HG02981 (cell line): ENCODE data around the gene SH2D5.

Source experiments
- ATAC-seq: cut with Tn5 transposase; IDR thresholded peaks from one replicate; pipeline ENCODE4 v1.9.1; 2021; ENCODE audit warnings: mild to moderate bottlenecking, moderate library complexity; ENCODE audit not compliant: unreplicated experiment

Gene SH2D5

DNA sequence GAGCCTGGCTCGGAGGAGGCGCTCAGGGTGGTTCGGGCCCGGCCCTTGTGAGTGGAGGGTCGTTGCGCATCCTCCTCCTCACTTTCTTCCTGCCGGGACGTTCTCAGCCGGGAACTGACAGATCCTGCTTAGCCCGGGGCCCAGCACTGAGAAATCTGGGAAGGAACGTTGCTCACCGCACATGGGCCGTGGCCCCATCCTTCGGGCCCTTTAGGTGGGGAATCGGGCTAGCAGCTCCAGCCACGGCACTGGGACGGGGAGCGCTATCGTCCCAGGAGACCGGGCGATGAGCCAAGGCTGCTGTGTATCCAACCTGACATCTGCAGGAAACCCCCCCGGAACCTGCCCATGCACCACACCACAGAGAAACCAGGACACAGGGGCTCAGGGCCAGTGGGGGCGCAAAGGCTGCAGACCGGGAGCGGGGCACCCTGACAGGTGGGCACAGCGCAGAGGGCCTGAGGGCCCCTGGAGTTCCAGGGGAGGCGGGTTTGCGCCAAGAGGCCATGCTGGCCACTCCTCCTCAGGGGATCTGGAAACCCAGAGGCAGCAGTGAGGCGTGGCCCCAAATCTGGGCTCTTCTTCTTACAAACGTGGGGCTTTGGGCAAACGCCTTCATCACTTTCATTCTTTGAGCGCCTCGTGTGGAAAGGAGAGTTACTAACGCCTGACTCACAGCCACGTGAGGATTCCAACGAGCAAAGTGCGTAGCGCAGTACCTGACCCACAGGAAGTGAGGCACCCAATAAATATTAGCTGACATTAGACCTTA, at the start of gene SH2D5:
TSS of gene SH2D5 (minus strand) at position 116 of the 772 bp plus-strand sequence. CDS start 4,659 bp downstream, outside the sequence.
- peak; percentile 58 for ATAC-seq

DNA sequence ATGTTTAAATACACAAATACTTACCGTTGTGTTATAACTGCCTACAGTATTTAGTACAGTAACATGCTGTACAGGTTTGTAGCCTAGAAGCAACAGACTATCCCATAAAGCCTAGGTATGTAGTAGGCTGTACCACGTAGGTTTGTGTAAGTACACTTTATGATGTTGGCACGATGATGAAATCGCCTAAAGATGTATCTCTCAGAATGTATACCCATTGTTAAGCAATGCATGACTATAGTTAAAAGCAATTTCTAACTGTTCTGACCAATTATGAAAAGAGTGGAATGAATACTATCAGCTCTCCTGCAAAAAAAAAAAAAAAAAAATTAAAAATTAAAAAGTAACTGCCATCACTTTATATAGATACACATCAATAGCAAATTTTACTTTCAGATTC, 43.2 kb upstream of the SH2D5 start:
- no peak for ATAC-seq

DNA sequence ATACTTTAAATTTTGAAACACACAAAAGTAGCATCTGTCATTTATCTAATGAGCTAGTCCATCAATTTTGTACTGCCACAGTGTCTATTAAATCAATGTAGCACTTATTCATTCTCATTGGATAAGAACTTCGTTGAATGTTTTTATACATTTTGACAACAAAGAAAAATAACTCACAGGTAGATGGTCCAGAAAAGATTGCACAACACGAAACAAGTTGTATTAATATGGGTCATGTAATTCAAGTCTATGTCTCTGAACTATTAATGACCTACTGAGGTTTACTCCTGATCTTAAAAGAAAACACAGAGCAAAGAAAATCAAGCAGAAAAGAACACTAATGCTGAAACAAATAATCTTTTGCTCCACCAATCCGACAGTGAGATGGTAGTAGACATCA, 39.3 kb upstream of the SH2D5 start:
- no peak for ATAC-seq

DNA sequence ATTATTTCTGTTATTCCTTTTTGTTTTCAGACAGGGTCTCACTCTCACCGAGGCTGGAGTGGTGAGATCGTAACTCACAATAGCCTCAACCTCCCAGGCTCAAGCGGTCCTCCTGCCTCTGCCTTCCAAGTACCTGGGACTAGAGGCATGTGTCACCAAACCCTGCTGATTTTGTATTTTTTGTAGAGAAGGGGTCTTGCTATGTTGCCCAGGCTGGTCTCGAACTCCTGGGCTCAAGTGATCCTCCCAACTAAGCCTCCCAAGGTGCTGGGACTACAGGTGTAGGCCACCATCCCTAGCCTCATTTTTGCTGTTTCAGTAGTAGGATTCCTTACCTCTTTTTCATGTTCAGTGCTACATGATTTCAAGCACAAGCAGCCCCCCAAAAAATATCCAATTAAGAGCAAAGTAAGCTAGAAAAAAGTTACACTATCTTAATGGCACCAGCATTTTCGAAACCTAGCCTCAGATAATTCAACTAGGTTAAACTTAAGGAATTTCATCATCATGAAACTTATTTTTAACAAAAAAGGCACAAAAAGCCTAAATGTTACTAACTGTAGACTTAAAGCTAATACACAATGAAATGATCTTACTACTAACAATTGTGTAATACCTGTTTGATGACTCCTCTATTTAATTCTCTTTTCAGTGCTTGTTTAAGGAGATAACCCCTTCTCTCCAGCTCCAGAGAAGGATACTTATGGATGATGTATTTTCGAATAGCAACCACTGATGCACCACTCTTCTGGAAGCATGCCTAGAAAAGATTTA, 38.0 kb upstream of the SH2D5 start:
- no peak for ATAC-seq

DNA sequence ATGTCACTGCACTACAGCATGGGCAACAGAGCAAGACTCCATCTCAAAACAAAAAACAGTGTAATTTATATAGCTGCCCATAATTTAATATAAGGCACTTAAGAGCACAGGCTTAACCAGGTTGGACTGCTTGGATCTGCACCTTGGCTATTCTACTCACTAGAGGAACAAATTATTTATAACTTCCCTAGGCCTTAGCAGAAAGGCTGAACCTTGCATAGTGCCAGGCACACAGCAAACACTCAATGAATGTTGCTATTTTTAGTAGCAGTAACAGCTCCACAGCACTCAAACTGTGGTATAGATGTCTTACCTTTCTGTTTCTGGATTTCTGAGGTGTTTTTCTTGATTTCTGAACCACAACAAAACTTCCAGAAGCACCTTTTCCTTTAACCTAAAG, 34.8 kb upstream of the SH2D5 start:
- ATAC-seq = no peak

DNA sequence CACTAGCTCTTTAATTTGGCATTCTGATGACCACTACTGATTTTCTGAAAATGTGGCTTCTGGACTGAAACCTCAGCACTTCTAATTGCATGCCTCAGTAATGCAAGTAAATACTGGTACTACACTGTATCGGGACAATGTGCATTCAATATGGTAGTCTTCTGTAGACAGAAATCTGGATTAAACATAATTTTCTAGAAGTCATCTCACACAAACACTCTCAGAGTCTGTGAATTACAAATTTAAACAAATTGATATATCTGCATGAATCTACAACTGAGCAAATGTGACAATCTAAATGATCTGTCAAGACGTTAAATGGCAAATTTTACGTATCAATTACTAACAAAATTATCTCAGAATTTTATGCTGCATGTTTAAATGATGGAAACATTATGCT, 30.9 kb upstream of the SH2D5 start:
- ATAC-seq = no peak

DNA sequence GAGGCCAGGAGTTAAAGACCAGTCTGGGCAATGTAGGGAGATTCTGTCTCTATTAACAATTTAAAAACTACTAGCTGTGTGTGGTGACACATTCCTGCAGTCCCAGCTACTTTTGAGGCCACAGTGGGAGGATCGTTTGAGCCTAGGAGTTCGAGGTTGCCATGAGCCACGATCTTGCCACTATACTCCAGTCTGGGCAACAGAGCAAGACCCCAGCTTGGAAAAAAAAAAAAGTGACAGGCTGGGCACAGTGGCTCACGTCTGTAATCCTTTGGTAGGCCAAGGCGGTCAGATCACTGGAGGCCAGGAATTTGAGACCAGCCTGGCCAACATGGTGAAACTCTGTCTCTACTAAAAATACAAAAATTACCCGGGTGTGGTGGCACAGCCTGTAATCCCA, 27.8 kb upstream of the SH2D5 start:
- ATAC-seq = no peak

DNA sequence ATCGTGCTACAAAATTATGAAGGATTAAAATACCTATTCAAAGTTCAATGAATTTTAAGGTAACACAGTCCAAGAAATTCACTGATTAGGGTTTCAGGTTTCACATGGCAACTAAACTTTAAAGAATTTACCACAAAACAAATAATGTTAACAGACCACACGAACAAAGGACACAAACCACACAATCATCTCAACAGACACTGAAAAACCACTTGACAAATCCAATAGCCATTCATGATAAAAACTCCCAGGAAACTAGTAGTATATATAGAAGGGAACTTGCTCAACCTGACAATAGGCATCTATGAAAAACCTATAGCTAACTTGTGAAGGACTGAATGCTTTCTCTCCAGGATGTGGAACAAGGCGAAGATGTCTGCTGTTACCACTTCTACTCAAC, 21.1 kb upstream of the SH2D5 start:
- ATAC-seq = no peak

DNA sequence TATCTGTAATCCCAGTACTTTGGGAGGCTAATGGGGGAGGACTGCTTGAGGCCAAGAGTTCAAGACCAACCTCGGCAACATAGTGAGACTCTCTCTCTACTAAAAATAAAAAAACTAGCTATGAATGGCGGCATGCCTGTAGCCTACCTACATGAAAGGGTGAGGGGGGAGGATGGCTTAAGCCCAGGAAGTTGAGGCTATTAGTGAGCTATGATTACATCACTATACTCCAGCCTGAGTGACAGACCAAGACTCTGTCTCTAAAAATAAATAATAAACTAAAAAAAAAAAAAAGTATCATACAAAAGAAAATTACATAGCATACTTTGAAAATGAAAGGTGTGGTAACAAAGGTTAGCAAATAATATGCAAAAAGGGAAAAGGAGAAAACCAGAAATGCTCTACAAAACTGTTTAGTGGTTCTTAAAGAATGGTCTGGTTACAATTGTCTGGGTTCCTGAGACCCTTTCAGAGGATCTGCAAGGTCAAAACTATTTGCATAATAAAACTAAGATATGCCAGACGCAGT, 19.0 kb upstream of the SH2D5 start:
- ATAC-seq = no peak

DNA sequence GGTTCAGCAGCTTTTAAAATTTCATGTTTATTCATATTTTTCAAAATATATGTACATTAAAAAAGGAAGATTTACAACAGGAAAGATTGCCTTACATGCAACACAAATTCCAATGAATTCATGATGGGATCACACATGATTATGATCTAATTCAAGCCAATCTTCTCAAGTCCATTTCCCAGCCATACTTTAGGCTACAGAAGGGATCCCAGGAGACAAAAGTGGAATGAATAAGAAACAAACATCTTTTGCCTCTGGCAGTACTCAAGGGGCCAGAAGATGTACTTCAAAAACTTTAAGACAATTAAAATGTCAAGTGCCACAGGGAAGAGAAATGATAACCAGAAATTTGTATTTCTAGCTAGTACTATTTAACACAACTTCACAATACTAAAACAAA, 10.2 kb upstream of the SH2D5 start:
- ATAC-seq = no peak

DNA sequence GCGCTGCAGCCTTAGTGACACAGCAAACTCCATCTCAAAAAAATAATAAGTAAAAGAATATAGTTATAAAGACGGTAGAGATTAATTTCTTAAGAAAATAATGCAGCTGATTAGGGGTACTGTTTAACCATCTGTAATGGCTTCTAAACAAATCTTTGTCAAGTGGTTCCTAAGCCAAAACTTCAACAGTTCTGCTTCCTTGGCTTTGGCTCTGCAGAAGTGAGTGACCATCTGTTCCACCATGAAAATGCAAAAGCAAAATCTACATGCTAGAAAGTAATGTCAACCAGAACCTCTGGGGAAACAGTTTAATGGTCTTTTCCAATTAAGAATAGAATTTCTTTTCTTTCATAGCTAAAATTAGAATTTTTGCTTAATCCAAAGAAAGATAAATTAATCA, 8.3 kb upstream of the SH2D5 start:
- ATAC-seq = no peak

DNA sequence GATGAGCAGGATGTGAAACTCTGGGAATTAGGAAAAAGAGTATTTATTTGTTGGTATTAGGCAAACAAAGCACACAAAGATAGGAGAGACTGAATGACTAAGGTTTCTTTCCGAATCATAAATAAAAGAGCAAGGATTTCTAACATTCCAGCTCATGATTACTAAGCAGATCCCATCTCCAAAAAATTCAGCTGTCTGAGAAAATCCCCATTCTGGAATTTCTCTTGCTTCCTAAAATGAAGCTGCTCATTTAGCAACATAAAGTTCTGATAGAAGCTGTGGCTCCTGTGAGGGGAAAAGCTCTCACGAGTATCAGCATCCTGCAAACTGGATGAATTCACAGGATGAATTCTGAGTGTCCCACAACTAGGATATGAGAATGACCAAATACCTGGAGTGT, 6.7 kb upstream of the SH2D5 start:
- no peak for ATAC-seq

DNA sequence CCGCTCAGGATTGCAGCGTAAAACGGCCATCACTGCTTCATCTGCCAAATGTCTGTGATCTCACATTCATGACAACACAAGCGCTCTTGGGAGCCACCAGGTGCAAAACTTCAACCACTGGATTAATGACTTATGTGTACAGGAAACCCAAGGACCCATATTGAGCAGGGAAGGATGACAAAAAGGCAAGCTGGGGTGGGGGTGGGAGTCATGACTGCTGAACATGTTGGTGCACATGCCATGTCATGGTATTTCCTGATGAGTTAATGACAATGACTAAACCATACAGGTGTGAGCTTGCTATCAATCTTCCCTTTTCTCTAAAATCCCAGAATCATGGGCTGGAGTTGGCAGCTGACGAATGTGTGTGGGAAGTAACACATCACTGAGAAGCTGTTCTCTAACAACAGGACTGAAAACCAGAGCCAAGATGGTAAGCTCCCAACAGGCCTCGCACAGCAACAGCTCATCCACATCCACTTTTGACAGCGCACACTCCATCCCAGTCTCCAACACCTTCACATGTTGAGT, 3.1 kb upstream of the SH2D5 start:
- ATAC-seq = no peak

DNA sequence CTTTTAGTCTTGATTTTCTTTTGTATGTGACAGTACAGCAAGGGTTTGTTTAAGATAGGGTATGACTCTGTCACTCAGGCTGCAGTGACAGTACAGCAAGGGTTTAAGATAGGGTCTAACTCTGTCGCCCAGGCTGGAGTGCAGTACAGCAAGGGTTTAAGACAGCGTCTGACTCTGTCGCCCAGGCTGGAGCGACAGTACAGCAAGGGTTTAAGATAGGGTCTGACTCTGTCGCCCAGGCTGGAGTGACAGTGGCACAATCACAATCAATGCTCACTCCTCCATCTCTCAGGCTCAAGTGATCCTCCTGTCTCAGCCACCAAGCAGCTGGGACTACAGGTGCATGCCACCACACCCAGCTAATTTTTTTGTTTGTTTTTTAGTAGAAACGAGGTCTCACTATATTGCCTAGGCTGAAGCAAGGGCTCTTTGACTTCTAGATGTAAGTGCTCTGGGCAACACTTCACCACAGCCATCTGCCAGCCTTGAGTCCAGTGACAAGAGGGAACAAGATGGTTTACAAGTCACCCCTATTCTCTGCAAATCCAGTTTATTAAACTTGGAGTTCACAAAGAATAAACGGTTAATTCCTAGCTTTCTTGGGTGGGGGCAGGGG, 965 bp upstream of the SH2D5 start:
- no peak for ATAC-seq

DNA sequence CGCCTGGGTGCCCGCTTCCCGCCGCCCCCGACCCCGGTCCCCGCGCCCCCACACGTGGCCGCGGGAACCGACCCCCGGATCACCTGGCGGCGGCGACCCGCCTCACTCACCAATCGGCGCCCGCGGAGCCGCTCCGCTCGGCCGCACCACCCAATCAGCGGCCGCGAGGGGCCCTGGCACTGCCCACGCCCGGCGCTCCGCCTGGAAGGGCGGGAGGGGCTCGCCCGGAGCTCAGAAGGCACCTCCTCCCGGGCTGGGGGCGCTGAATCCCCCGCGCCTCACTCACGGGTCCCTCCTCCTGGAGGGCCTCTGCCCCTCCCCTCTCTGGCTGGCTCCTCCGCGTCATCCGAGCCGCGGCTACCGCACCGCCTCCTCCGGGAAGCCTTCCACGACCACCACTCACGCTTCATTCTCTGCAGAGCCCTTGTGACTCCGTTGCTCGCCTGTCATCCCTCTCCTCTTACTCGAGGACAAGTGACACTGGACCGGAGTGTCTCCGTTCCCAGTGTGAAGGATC, 374 bp downstream of the SH2D5 start:
- ATAC-seq = peak; percentile 47

DNA sequence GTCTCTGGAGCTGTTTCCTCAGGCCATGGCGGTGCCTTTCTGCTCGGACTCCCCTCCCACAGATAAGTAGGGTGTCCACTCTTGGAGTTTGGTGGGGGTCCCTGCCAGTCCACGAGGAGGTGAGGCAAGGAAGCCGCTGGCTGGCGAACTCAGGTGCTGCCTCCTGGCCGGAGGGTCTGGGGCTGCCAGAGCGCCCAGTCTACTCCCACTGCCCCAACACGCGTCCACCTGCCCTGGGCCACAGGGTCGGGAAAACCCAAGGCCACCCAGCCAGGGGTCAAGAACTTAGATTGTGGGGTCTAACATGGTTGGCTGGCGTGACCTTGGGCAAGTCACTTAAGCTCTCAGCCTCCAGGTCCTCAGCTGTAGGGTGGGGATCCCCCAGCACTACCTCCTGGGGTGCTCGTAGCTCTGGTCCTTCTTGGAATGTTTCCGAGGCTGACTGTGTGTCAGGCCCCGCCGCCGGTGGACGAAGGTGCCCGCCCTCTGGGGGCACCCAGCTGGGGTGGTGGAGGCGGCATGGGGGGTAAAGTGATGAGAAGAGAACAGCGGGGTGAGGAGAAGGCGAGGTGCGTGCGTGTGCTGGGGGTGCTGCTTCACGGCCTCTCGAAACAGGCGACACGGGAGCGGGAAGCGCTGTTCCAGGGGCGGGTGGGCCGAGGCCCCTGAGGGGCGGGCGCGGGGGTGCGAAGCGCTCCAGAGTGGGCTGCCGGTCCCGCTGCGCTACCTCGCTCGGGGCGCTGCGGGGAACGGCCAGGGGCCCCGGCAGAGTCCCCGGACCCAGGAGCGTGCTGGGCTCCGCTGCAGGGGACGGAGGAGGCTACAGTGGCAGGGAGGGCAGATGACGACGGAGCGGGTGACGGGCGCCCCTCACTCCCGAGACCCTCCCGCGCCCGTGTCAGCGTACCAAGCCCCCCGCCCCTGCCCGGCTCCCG, 1.2 kb downstream of the SH2D5 start:
- ATAC-seq = peak; percentile 11

DNA sequence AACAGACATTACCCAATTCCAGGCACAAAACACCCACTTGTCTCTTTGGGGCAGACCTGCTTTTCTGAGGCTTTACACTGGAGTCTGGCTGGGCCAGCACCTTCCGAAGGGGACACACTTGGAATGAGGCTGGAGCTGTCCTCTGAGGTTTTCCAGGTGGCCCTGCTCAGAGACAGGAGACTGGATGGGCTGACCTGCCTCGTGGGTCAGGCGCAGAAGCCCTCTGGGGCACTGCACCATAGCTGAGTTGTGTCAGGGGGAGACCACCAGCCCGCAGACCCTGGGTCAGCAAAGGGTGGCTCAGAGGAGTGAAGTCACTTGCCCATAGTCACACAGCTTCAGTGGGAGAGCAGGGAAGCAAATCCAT, 1.8 kb downstream of the SH2D5 start:
- no peak for ATAC-seq

DNA sequence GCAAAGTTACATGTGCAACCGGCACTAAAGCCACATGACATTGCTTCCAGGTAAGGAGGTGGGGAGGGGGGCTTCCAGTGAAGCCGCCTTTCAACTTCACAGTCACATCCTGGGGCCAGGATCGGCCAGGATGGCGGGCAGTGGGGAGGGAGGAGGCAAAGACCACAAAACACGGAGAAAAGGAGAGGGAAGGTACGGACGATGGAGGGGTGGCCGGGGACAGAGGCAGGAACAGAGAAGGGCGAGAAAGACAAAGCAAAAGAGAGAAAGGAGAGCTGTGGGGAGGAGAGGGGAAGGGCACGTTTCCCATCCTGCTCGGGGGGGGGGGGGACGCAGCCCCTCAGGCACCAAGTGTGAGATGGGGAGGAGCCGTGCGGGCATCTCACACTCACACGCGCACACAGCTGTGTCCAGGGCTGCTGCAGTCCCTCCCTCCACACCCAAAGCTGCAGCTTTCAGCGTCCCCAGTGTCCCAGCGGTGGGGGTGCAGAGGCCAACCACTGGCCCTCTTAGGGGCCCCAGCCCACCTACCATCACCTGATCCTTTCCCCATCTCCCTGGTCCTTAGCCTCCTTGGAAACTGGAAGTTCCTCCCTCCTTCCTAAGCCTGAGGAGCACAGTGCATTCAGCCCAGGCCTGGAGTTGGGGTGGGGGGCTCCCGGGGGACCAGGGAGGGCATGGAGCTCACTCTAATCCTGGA, 2.4 kb downstream of the SH2D5 start:
- ATAC-seq = no peak

DNA sequence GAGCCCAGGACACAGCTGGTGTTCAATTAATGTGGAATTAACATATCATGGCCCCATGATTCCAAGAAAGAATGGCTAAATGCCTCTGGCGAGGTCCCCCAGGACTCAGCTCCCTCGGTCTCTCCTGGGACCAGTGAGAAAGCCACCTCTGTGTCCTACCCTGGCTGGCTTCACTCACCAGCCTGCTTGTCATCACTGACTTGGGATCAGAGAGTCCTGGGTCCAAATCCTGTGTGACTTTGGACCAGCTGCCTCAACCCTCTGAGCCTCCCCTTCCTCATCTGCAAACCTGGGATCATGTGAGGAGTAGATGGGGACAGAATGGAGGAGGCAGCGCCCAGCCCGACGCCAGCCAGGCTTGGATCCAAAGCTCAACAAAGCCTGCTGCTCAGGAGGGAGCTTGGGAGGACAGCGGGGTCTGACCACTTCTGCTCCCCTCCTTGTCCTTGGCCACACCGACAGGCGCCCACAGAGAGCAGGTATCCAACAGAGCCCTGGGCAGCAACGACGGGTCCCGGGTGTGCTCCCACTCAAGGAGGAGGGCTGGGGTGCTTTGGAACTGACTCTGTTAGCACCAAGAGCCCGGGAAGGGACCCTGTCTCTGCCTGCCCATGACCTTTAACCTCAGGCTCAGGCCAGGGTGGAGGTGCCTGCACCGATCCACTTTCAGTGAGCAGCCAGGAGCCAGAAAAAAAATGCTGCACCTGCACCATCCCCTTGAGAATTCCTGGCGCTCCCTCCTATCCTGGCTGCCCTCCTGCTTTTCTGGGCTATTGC, 3.2 kb downstream of the SH2D5 start:
- ATAC-seq = no peak
